Stimulated activated CD4-positive, alpha-beta T cell treated with anti-CD3 and anti-CD28 coated beads, Interleukin-2, amount 100 ng/mL, for 24 hours (primary cell): Measurements from ENCODE around the gene CCDC187.

Experiments used
- DNase-seq, 2 donors: peaks; one replicate each; pipeline ENCODE4 v3.0.0-alpha.2; 2020

CCDC187 gene

GRCh38 chr9:136220017-136220729, 83.7 kb downstream of the CCDC187 start:
- DNase-seq = no peak

DNA sequence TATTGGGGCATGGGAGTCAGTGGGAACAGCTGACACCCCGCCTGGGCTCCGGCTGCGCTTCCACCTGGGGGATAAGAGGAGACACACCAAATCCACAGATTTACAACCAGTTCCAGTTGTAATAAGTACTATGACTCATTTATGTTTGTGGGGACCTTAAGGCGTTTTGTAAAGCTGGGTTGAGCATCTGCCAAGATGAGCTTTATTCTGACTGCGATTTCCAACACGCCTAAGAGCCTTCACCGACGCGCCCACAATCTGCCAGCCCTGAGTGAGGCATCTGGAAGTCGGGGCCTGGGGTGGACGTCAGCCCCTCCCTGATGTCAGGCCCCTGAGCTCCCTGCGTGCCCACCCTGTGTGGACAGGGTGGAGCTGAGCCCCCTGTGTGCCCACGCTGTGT, 84.6 kb downstream of the CCDC187 start:
- DNase-seq = no peak

DNA sequence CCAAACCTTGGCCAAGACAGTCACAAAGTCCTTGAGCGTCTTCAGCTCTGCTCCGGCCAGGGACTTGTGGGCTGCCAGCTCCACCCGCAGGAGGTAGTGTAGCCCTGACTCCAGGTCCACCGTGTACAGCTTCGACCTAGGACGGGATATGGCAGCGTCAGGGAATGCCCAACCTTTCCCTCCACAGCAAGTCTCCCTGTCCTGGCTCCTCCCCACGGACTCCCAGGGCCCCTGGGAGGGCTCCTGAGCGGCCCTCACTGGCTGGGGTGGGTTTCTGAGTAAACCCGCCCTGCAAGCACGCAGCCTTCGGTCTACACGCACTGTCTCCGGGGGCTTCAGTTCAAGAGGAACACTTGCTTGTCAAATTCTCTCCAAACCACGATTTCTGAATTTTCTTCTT, 85.2 kb downstream of the CCDC187 start:
- DNase-seq = no peak

- no peak for DNase-seq
These were observed 85.6 kb downstream of the CCDC187 start for GRCh38 chr9:136218271-136218670.

- no peak for DNase-seq
These were observed 87.2 kb downstream of the CCDC187 start for GRCh38 chr9:136216541-136217244.

GRCh38 chr9:136213733-136214132, 90.2 kb downstream of the CCDC187 start:
- DNase-seq = no peak

DNA sequence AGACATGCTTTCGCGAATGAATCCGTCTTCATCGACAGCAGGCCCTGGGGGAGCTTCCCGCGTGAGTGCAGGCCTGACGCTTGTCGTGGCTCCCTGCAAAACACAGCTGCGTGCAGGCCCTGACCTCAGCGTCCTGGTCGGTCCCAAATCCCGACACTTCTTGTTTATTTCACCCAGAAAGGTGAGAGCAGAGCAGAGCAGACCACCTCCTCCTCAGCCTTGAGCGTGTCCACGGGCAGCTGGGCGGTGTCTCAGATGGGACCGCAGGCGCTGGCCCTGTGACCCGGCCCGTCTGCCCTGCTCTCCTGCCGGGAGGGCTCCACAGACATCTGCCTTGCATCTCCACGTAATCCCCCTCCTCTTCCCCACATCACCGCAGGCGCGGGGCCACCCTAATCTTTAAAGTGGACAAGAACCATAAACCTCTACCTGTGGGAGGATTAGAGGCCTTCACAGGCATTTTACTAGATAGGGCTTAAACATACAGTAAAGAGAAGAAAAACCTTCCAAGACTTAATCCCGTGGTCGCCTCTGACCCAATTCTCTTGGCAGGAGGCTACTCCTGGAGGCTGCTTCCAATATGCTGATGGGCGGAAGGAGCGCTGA, 91.4 kb downstream of the CCDC187 start:
- no peak for DNase-seq

DNA sequence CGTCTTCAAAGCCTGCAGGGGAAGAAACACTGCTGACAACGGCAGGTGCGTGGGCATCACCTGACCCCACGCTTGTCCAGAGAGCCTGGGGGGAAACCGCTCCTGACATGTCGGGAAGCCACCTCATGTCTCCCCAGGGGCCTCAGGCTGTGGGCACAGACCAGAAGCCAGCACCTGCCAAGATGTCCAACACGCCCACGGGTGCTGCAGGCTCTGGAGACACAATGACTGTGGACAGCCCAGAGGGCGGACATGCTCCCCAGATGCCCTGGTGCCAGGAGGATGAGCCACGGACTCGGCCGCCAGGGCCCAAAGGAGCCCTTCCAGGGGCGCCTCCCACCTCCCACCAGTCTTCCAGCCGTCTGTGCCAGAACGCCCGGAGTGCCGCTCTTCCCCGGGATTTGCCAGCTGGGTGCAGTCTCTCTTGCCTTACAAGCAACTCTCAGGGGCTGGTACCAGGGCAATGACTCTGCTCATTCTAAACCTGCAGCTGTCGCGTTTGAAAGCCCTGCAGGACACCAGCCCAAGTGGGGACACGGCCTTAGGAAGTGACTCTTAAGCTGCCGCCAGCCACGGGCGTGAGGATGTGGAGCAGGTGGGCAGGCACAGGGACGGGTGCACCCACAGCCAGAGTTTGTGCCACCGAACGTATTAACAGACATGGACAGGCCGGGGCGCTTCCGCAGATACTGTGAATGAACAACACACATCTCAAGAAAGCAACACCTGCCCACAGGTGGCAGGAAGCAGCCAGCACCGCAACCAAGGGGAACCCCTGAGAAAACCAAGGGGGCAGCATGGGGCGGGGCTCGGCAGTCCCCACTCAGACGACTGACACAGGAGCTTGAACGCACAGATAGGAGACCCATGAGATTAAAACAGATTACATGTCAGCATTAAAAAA, 92.2 kb downstream of the CCDC187 start:
- DNase-seq = no peak

DNA sequence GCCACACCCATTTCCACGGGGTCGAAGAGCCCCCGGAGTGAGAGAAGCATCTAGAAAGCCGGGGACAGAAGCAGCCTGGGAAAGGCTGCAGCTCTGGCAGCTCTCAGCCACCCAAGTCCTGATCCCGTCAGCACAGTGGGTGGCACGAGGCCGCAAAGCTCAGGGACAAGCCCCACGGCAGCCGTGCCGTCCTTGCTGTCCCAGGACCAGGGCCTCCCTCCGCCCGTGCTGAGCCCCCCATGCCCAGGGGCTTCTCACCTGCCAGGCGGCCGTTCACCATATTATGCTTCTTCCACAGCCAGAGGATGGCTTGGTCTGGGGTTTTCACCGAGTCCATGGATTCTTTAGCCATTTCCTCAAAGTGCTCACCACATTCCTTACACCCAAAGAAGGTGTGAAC, 92.9 kb downstream of the CCDC187 start:
- no peak for DNase-seq

GRCh38 chr9:136210276-136210675, 93.6 kb downstream of the CCDC187 start:
- no peak for DNase-seq

DNA sequence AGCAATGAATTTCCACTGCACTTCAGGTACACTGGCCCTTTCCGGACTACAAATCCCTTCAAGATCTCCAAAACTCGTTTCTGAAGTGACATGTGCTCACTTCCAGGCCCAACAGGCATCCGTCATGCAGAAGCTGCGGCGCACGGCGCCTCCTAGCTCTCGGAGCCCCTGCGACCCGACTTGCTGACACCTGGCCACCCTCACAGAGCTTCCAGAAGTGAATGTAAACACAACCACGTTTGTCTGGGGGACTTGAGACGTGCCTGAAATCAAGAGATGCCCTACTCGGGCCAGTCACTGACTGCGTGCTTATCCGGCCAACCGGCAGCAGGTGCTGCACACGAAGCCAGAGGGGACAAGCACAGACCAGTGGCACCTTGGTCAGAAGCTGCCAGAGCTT, 94.1 kb downstream of the CCDC187 start:
- no peak for DNase-seq

DNA sequence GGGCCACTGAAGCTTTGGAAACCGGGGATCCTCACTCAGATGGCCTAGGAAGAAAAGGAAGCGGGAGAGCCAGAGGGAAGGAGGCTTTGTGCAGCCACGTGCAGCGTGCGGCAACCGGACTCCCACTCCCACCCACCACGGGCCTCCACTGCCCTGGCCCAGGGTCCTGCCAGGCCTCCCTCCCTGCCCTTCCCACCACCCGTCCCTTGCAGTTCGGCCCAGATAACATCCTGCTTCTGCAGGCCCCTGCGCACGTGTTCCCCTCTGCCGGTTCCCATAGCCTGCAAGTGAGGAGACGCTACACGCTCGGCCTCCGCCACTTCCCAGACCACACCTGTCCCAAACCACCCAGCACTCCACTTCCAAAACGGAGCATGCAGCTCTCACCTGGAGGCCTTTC, 94.7 kb downstream of the CCDC187 start:
- no peak for DNase-seq

- no peak for DNase-seq
These were observed 95.2 kb downstream of the CCDC187 start for GRCh38 chr9:136208675-136209074.

DNA sequence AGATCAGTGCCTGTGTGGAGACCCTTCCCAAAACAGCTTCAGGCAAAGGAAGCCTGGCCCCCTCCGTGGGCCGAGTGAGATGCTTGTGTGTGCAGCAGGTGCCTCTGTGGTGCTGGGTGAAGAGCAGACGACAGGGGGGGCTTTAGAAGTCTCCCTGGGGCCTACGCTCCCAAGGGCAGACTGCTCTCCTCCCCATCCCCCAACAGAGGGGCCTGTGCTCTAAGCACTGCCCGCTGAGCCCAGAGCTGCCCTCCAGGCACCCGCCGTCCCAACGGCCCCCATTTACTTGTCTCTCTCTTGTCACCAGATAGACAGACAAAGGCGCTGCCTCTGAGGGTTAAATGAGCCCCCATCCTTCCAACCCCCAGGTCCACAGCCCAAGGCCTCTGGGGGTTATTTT, 96.3 kb downstream of the CCDC187 start:
- DNase-seq = no peak

DNA sequence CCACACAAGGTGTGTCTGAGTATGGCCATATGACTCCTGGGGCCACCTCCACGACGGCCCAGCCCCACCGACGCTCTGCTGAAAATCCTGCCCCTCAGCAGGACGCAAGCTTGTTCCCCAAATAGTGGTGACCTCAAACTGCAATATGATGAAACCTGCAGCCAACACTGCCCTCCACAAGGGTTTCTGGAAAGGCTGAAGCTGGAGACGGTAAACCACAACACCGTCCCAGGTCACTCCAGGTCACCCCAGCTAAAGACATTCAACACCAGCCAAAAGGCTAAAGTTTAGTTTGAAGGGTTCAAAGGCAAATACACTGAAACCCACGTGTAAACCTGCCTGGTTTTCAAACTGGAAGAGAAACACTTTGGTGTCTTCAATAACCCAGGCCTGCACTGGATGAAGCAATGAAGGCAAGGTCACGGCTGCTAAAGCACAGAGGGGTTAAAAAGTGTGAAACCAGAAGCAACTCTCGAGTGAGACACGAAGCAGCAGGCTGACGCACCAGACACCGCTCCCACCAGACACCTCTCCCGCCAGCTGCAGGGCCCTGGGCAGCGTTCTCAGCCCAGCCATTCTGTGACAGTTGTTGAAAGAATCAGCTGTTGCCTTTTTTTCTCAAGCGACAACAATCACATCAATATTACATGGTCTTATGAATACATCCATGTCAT, 97.2 kb downstream of the CCDC187 start:
- no peak for DNase-seq

GRCh38 chr9:136205707-136205992, 98.2 kb downstream of the CCDC187 start:
- no peak for DNase-seq

GRCh38 chr9:136204838-136205706, 98.8 kb downstream of the CCDC187 start, which contains the start of gene LHX3:
Gene LHX3 (minus strand): TSS chr9:136205128. CDS start chr9:136205012, 116 bp downstream.
- DNase-seq = peak in 1 of 2 donors; percentile 26

DNA sequence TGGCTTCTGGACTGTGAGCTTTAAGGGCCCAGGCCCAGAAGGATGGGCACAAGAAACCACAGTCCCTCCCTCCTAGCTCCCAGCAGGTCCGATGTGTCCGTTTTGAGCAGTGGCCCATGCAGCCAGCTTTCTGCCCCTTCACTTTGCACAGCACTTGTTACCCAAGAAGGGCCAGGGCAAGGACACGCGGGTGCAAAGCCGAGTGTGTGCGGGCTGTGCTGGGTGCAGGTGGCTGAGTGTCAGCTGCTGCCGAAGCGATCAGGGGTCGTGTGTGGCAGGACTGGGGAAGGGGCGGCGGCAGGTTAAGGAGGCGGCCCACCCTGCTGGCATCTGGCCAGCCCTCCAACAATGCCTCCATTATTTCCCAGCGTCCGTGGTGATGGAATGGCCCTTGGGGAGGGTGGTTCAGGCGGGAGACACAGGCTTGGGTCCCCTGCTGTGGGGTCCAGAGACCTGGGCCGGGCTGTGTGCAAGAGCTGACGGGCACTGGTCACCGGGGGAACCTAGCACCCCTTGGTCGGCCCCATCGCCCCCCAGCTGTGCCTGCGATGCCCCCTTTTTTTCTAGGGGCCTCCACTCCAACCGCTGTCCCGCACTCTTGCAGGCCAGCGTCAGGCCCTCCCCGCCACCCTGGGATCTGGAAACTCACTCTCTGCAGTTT, 99.6 kb downstream of the CCDC187 start:
- no peak for DNase-seq

GRCh38 chr9:136203408-136204144, 100.3 kb downstream of the CCDC187 start:
- DNase-seq = no peak
